Kidney (tissue), 14 donors: ENCODE data around the gene PRR36. TPM values are rescaled to one million over a fixed set of nuclear protein-coding genes. Genes with fewer than 3 reads are reported as not detected.

ENCODE experiments used
- DNase-seq, 5 donors: peaks; one replicate each; pipeline ENCODE4 v3.0.0-alpha.2; 2013 to 2020
- FAIRE-seq: peaks from 2 replicates; lab custom pipeline; 2012; peaks lifted over from hg19 to GRCh38; lab: Jason Lieb, UNC
- H3K27ac ChIP-seq, 2 donors: one replicate each; pipeline ENCODE4 v1.7.0; 2013; ENCODE audit warnings: low read depth in 2 of 2, low read length in 2 of 2, inconsistent platforms in 1 of 2
- H3K27me3 ChIP-seq: one replicate; pipeline ENCODE4 v1.7.1; 2013; ENCODE audit warnings: low read length, inconsistent platforms; ENCODE audit not compliant: control insufficient read depth, insufficient read depth
- H3K36me3 ChIP-seq, 3 donors: one replicate each; pipeline versions ENCODE4 v1.7.0 to v1.7.1; 2013; ENCODE audit warnings: low read length in 3 of 3, control low read depth in 1 of 3, inconsistent platforms in 1 of 3; ENCODE audit not compliant: insufficient read depth in 3 of 3, control insufficient read depth in 2 of 3
- H3K4me1 ChIP-seq, 3 donors: one replicate each; pipeline versions ENCODE4 v1.7.0 to v1.7.1; 2013; ENCODE audit warnings: low read length in 3 of 3, inconsistent platforms in 1 of 3, low read depth in 1 of 3; ENCODE audit not compliant: control insufficient read depth in 2 of 3, insufficient read depth in 2 of 3
- H3K4me3 ChIP-seq, 3 donors: one replicate each; pipeline versions ENCODE4 v1.7.0 to v1.8.1; 2013; ENCODE audit warnings: low read length in 3 of 3, control low read depth in 1 of 3, inconsistent platforms in 1 of 3
- H3K9ac ChIP-seq, 3 donors: one replicate each; pipeline versions ENCODE4 v1.7.0 to v1.7.1; 2013; ENCODE audit warnings: low read length in 3 of 3, control low read depth in 1 of 3, inconsistent platforms in 1 of 3
- H3K9me3 ChIP-seq, 3 donors: one replicate each; pipeline versions ENCODE4 v1.7.0 to v1.7.1; 2013; ENCODE audit warnings: low read length in 3 of 3, control low read depth in 1 of 3, inconsistent platforms in 1 of 3; ENCODE audit not compliant: control insufficient read depth in 2 of 3, insufficient read depth in 1 of 3
- CTCF ChIP-seq: IDR thresholded peaks from 3 replicates; pipeline ENCODE4 v1.5.1; 2012; ENCODE audit warnings: mild to moderate bottlenecking, moderate library complexity, borderline replicate concordance; ENCODE audit not compliant: insufficient read depth; ENCODE audit errors: extremely low read depth
- intact Hi-C: fragments of 100-400 bp; cut with DNase I; formaldehyde crosslinking; loops from one replicate; pipeline ENCODE4 v1.11.1; 2022
- polyA plus RNA-seq: library from polyadenylated mRNA; stranded (reverse); fragments of 350-450 nt; fragmentation: Illumina TruSeq; extraction: RNeasy Lipid Tissue Mini Kit (QIAGEN cat#74804); gene quantifications from one replicate; pipeline ENCODE4 v1.2.3, GENCODE V29; 2014; ENCODE audit warnings: low read depth, low replicate concordance; ENCODE audit not compliant: insufficient read depth
- total RNA-seq: library from RNA; stranded (reverse); fragmentation: NEBNext Ultra II Directional; extraction: Animal tissue kit (Norgen Biotek cat#: 25700); gene quantifications from one replicate; pipeline ENCODE4 v1.2.1, GENCODE V29; 2021
- donor health status: control.
- donor health status: control.
- donor health status: control.
- donor health status: control.
- donor health status: control.
- donor health status: DM: yes; HTN: yes; CAD: no.
- donor health status: Normal renal cell carcinoma (clear cell type).

PRR36 gene
- total and polyA plus RNA-seq, 2 donors from 2014 or later = 1.1 to 4.2 TPM

GRCh38 chr19:7857727-7858108, 16.5 kb downstream of the PRR36 start:
- H3K9me3 ChIP-seq = no peaks in the 10 kb centered on the region
- TF ChIP-seq CTCF = no peak
- DNase-seq (no peak), FAIRE-seq (no peak)
- no peak overlapping the region for H3K9ac ChIP-seq
- no peak overlapping the region for H3K4me3 ChIP-seq
- peaks cover 0 to 3% (median 0%) of the 10 kb centered on the region in 3 donors for H3K4me1 ChIP-seq
- no peaks in the 10 kb centered on the region for H3K36me3 ChIP-seq
- intact Hi-C loops = no loop called here
- H3K27me3 ChIP-seq = no peaks in the 10 kb centered on the region
- no peak overlapping the region for H3K27ac ChIP-seq

GRCh38 chr19:7856679-7857663, 17.2 kb downstream of the PRR36 start:
- Histone ChIP-seq H3K4me3 (no peak overlapping the region), H3K9me3 (no peaks in the 10 kb centered on the region), H3K27me3 (no peaks in the 10 kb centered on the region), H3K36me3 (no peaks in the 10 kb centered on the region), H3K4me1 (peaks cover 0 to under 1% (median 0%) of the 10 kb centered on the region in 3 donors), H3K27ac (no peak overlapping the region), H3K9ac (no peak overlapping the region)
- FAIRE-seq (no peak), DNase-seq (peak in 1 of 5 donors; percentile 31)
- no peak for TF ChIP-seq CTCF
- intact Hi-C loops = no loop called here

GRCh38 chr19:7856109-7856591, 18.0 kb downstream of the PRR36 start:
- no peak overlapping the region for H3K27ac ChIP-seq
- TF ChIP-seq CTCF = no peak
- H3K4me3 ChIP-seq = no peak overlapping the region
- H3K4me1 ChIP-seq = no peaks in the 10 kb centered on the region
- no peaks in the 10 kb centered on the region for H3K27me3 ChIP-seq
- H3K9ac ChIP-seq = no peak overlapping the region
- FAIRE-seq (no peak), DNase-seq (no peak)
- no peaks in the 10 kb centered on the region for H3K36me3 ChIP-seq
- intact Hi-C loops = no loop called here
- H3K9me3 ChIP-seq = no peaks in the 10 kb centered on the region
